Urinary bladder (tissue), 4 donors: ENCODE data around the gene KLHDC3. TPM values are rescaled to one million over a fixed set of nuclear protein-coding genes. Genes with fewer than 3 reads are reported as not detected.

Experiments used
- DNase-seq: peaks from one replicate; pipeline ENCODE4 v3.0.0-alpha.2; 2015; ENCODE audit errors: extremely low spot score
- H3K27ac ChIP-seq: one replicate; pipeline ENCODE4 v1.5.1; 2013; ENCODE audit warnings: low read depth, mild to moderate bottlenecking, moderate library complexity
- H3K36me3 ChIP-seq: one replicate; pipeline ENCODE4 v1.6.1; 2013; ENCODE audit warnings: mild to moderate bottlenecking, moderate library complexity; ENCODE audit not compliant: insufficient read depth
- H3K4me1 ChIP-seq: one replicate; pipeline ENCODE4 v1.6.1; 2013; ENCODE audit warnings: mild to moderate bottlenecking, moderate library complexity; ENCODE audit not compliant: insufficient read depth
- H3K4me3 ChIP-seq: one replicate; pipeline ENCODE4 v1.5.1; 2013; ENCODE audit warnings: low read depth, low read length
- WGBS: extraction: QIAGEN DNeasy Blood & Tissue Kit; methylation state at CpG from one replicate; pipeline ENCODE4 v1.1.7; 2013; 5-methylcytosine and 5-hydroxymethylcytosine counted together
- polyA plus RNA-seq: library from polyadenylated mRNA; stranded (reverse); fragments of 200-250 nt; gene quantifications from one replicate; pipeline ENCODE4 v1.2.3, GENCODE V29; 2013
- total RNA-seq: library from RNA; depleted of rRNA; stranded (reverse); fragments of >200 nt; gene quantifications from one replicate; pipeline ENCODE4 v1.2.3, GENCODE V29; 2014
- donor health status: healthy with polysubstance abuse.
- donor health status: healthy.

KLHDC3 gene, protein sequence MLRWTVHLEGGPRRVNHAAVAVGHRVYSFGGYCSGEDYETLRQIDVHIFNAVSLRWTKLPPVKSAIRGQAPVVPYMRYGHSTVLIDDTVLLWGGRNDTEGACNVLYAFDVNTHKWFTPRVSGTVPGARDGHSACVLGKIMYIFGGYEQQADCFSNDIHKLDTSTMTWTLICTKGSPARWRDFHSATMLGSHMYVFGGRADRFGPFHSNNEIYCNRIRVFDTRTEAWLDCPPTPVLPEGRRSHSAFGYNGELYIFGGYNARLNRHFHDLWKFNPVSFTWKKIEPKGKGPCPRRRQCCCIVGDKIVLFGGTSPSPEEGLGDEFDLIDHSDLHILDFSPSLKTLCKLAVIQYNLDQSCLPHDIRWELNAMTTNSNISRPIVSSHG
- 75.8 TPM for total RNA-seq
- 90.4 TPM for polyA plus RNA-seq

DNA sequence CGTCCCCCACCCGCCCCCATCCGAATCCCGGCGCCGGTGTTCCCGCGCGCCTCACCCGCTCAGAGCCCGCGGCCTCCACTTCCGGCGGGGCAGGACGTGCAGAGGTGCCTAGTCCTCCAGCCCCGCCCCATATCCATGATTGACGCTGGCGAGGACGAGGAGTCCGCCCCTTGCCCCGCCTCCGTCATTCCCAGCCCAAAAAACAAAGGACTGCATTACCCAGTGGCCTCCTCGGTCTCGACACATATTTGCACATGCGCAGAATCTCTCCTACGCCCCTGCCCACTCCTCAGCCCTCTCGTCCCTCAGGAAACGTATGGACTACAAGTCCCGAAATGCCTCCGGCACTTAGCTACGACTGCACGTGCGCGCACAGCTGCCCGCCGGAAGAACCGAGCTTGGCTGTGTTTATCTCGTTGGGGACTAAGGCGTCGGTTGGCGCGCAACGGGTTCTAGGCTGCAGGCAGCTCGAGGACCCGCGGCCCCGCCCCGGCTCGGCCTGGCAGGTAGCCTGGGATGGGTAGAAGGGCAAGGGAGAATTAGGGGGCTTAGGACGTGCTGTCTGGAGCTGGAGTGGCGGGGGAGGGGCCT, at the start of gene KLHDC3, which contains the start of gene MEA1:
Gene KLHDC3 (plus strand): TSS at position 407 of the 591 bp plus-strand sequence. CDS start 2,944 bp downstream, outside the sequence.
Gene MEA1 (minus strand): TSS at position 104 of the 591 bp plus-strand sequence. CDS start 133 bp downstream, outside the sequence.
- DNase-seq = peak; percentile 100
- peak within 1 kb of the TSS; percentile 78 for H3K4me3 ChIP-seq
- under 1% methylated on average over 51 of the region's 51 CpGs for WGBS
- H3K36me3 ChIP-seq = peaks cover 1% of the 10 kb centered on the region
- no peaks in the 10 kb centered on the region for H3K4me1 ChIP-seq
- H3K27ac ChIP-seq = peak within 1 kb of the TSS; percentile 61

DNA sequence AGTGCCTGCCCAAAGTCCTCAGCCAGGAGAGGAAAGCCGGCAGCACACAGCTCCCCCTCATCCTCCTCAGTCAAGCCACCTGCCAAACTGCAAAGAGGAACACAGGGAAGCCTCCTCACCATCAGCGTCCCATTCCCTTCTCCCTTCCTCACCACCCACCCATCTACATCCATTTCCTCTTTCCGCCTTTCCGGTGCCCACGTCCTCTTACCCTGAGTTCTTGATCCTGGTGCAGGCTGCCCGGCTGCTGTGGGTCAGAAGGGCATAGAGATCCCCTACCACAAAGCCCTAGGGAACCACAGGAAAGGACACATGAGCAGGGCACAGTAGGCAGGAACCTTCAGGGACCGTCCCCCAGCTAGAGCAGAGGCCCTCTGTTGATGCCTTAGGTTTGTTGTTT, 47.5 kb upstream of the KLHDC3 start:
- DNase-seq = no peak
- H3K27ac ChIP-seq = no peak overlapping the region
- H3K36me3 ChIP-seq = peaks cover 6% of the 10 kb centered on the region
- peaks cover 2% of the 10 kb centered on the region for H3K4me1 ChIP-seq
- 82% methylated on average over 7 of the region's 7 CpGs for WGBS
- H3K4me3 ChIP-seq = no peak overlapping the region

DNA sequence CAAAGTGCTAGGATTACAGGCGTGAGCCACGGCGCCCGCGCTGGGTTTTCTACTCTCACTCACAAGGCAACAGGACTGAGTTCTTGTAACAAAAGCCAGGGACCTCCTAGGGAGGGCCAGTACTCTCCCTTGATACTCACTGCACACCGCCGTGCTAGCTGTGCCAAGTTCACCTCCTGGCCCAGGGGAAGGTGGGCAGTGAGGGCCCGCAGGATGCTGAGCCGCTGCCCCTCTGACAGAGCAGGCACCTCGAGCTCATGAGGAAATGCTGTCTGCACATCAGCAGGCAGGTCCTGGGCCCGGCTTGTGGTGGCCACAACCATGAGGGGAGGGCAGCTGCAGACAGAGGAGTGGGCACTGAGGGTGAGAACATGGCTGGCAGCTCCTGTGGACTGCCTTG, 46.8 kb upstream of the KLHDC3 start:
- no peak overlapping the region for H3K4me3 ChIP-seq
- H3K27ac ChIP-seq = no peak overlapping the region
- 94% methylated on average over 11 of the region's 11 CpGs for WGBS
- DNase-seq = no peak
- peaks cover 2% of the 10 kb centered on the region for H3K4me1 ChIP-seq
- H3K36me3 ChIP-seq = peaks cover 6% of the 10 kb centered on the region

DNA sequence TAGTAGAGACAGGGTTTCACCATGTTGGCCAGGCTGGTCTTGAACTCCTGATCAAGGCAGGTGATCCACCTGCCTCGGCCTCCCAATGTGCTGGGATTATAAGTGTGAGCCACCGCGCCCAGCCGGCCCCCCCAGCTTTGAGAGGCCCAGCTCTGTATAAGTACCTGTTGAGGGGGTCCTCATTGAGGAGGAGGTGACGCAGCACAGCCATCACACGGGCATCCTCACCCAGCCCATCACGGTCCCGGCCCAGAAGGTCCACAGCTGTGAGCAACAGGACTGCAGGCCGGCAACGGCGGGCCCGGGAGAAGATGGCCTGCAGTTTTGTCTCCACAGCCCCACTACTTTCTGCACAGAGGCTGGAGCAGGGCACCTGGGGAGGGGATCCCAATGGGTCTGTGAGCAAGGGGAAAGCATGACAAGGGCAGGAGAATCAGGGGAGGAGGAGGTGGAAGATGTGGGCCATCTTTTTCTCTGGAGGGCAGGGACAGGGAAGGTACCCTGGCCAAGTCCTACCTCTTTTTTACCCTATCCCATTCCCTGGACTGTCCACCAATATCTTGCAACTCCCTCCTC, 45.8 kb upstream of the KLHDC3 start:
- no peak for DNase-seq
- Histone ChIP-seq H3K36me3 (peaks cover 6% of the 10 kb centered on the region), H3K4me3 (no peak overlapping the region), H3K4me1 (peaks cover 2% of the 10 kb centered on the region), H3K27ac (no peak overlapping the region)
- WGBS = 94% methylated on average over 12 of the region's 12 CpGs

DNA sequence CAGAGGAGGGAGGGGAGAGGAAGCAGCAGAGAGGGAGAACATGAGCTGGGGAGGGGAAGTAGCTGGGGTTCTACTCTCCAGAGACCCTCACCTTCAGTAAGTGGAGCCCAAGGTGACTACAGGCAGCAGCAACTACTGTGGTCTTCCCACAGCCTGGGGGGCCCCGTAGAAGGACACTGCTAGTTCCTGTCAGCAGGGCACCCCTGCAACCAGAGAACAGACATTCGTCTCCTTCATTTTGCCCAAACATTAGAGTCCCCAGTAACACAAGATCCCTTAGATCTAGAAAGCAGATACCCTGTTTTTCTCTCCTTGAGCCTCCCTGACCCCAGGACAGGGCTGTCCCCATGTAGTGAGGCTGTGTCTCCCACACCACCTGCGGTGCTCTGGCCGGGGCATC, 45.3 kb upstream of the KLHDC3 start:
- H3K27ac ChIP-seq = no peak overlapping the region
- no peak for DNase-seq
- peaks cover 2% of the 10 kb centered on the region for H3K4me1 ChIP-seq
- no peak overlapping the region for H3K4me3 ChIP-seq
- WGBS = 78% methylated on average over 4 of the region's 4 CpGs
- peaks cover 9% of the 10 kb centered on the region for H3K36me3 ChIP-seq

DNA sequence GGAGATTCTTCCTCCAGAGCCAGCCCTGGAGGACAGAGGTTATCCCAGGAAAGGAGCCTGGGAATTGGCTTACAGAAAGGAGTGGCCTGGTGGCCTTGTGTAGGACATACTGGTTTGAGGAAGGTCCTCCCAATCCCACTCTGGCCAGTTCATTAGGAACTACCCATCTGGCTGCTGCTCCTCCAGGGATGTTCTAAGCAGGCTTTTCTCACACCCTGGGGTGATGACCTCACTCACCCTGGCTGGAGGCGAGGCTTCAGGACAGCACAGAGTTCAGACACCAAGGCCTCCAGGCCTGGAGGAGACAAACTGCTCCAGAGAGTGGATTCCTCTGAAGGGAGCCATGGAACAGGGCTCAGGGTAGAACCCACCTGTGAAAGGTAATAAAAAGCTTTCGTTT, 44.6 kb upstream of the KLHDC3 start:
- no peak for DNase-seq
- H3K4me3 ChIP-seq = no peak overlapping the region
- H3K36me3 ChIP-seq = peaks cover 9% of the 10 kb centered on the region
- H3K27ac ChIP-seq = no peak overlapping the region
- H3K4me1 ChIP-seq = peaks cover 2% of the 10 kb centered on the region
- 89% methylated on average over 2 of the region's 2 CpGs for WGBS

DNA sequence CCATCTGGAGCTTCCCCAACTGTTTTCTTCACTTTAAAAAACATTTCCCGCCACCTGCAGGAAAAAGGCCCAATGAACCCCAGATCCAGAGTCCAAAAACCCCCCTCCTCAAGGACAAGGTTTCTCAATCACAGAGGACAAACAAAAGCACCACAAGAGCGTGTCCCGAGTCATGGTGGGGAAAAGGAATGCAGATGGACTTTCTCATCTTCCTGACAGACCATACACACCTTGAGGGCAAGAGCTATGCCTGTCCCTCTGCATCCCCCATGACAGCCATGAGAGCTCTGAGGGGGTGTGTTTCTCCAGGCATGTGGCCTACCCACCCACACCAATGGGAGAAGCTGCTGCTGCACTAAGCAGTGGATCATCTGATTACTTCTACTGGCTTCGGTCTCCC, 44.1 kb upstream of the KLHDC3 start:
- H3K36me3 ChIP-seq = peaks cover 9% of the 10 kb centered on the region
- WGBS = 92% methylated on average over 4 of the region's 4 CpGs

DNA sequence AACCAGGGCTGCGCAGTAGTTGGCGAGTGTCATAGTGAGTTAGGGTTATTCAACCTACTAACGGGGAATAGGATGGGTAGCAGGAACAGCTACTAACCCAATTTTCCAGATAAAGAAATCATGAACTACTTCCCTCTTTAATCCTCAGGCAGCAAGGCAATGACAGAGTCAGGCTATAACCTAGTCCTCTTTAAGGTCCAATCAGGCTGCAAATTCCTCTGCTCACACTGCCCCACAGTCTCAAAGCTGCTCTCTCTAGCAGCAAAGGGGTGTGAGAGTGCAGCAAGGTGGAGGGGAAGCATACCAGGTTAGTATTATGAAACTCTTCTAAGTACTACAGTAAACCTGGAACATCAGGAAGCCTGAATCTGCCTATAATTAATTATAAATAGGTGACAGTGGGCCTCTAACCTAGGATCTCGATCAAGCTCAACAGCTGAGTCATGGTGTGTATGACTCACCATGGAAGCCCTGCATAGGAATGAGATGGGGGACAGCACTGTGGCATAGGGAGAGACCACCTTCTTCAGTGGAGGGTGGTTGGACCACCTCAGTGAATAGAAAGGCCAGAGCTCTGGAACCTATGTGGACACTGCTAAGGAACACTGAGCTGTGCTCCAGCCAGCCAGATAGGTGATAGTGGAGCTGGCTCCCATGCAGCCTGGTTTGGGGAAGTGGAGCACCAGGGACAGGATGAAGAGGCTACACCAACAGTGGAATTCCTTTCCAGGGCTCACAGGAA, 43.0 kb upstream of the KLHDC3 start:
- Histone ChIP-seq H3K36me3 (peaks cover 7% of the 10 kb centered on the region), H3K4me3 (no peak overlapping the region), H3K27ac (no peak overlapping the region), H3K4me1 (peaks cover 2% of the 10 kb centered on the region)
- WGBS = 81% methylated on average over 4 of the region's 4 CpGs
- no peak for DNase-seq

More for the DNA sequence above, 44.1 kb upstream of the KLHDC3 start:
- peaks cover 2% of the 10 kb centered on the region for H3K4me1 ChIP-seq
- DNase-seq = no peak
- no peak overlapping the region for H3K27ac ChIP-seq
- H3K4me3 ChIP-seq = no peak overlapping the region

DNA sequence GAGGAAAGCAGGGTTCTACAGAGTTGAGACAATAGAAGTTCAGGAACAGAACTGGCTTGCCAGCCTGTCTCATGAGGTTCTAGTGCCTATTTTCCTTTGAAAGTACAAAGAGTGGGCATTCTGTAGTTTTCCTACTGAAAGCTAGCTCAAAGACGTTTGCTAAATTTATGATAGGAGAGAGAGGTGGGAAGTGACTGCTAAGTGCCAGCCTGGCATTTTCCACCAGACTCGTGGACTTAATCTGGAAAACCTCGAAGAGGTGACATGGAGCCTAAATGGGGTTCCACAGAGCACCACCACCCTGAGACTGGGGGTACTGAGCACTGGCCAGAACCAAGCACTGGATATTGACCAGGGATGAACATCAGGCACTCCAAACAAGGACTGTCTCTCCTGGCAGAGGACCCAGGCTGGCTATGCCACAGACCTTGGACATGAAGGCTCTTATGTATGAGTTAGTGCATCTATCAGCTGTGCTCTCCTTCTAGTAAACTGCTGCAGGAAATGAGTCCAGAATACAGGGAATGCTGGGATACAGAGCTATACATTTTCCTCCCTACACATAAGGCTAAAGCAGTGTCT, 42.2 kb upstream of the KLHDC3 start:
- Histone ChIP-seq H3K4me3 (no peak overlapping the region), H3K4me1 (peaks cover 2% of the 10 kb centered on the region), H3K27ac (no peak overlapping the region), H3K36me3 (peaks cover 7% of the 10 kb centered on the region)
- no peak for DNase-seq
- 79% methylated on average over 3 of the region's 3 CpGs for WGBS

DNA sequence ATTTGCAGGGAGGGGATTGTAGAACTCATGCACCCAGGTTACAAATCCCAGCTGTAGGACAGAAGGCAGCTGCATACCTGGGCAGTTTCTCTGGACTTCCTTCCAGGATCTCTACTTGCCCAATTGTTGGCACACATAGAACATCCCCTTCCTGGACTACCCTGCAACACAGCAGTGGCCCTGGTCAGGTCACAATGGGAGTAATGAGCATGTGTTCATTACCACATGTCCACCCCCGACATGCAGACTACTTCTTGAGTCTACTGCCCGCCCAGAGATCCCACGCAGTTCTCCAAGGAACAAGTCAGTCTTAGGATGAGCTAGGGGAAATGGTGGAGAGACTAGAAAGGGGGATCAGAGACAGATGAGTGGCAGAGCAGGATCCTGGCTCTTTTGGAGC, 40.1 kb upstream of the KLHDC3 start:
- Histone ChIP-seq H3K36me3 (peaks cover 5% of the 10 kb centered on the region), H3K27ac (no peak overlapping the region), H3K4me1 (peaks cover 2% of the 10 kb centered on the region), H3K4me3 (no peak overlapping the region)
- 89% methylated on average over 3 of the region's 3 CpGs for WGBS
- no peak for DNase-seq

DNA sequence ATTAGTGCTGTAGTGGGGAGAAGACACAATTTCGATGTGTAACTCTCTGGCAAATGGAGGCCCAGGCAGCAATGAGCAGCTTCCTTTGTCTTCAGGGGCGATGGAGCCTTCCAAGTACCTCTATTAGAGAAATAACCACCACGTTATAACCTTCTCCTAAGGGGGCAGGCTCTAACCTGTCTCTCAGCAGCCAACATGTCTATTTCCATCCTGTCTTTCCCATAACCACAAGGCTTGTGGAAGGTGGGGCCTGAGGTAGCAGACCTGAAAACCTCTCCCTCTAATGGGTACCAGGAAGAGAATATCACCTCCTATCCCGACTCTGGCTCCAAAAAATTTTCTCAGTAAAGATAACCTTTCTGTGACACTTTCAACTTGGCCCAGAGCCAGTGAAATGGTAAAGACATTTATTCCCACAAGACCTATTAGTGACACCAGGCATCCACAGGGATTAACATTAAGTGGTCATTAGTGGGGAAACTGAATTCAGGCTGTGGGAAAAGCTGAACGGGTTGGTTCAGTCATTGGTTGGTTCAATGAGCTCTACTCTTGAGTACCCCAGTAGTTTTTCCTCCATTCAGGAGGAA, 39.0 kb upstream of the KLHDC3 start:
- H3K4me1 ChIP-seq = peaks cover 2% of the 10 kb centered on the region
- H3K27ac ChIP-seq = no peak overlapping the region
- DNase-seq = no peak
- WGBS = 76% methylated on average over 5 of the region's 5 CpGs
- peaks cover 5% of the 10 kb centered on the region for H3K36me3 ChIP-seq
- H3K4me3 ChIP-seq = no peak overlapping the region

DNA sequence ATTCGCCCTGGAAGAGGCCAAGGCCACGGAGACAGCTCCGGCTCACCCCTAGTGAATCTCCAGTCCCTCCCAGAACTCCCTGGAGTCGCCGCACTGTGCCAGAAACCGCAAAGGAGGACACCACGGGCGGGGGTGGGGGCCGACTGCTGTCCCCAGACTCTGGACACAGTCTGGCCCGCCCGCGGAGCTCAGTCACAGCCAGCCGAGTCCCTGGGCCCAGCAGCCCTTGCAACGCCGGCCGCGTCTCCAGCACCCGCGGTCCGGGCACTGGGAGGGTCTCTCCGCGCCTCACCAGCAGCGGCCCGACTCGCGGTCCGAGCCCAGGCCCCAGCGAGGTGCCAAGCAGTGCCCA, 35.6 kb upstream of the KLHDC3 start:
- Histone ChIP-seq H3K4me3 (peak overlapping the region; percentile 90), H3K27ac (peak overlapping the region; percentile 83), H3K36me3 (peaks cover 5% of the 10 kb centered on the region), H3K4me1 (no peaks in the 10 kb centered on the region)
- DNase-seq = no peak
- under 1% methylated on average over 28 of the region's 28 CpGs for WGBS
